ENCODE data around the gene MREG. TPM values are rescaled to one million over a fixed set of nuclear protein-coding genes. Genes with fewer than 3 reads are reported as not detected.

Gene MREG
- total RNA-seq, 1 donor from 2014 or later, result 10.5 TPM

- no peaks in the 10 kb centered on the region for H3K27me3 ChIP-seq (ENCODE audit: control insufficient read depth, insufficient read depth, low read length)
- H3K4me3 ChIP-seq (ENCODE audit: low read depth, low read length), result no peak overlapping the region
- no peak for TF ChIP-seq CTCF (IDR thresholded peaks at IDR 0.05; ENCODE audit: insufficient read depth, low read length, poor library complexity, severe bottlenecking)
- no peak for DNase-seq (ENCODE audit: low read depth)
- no peaks in the 10 kb centered on the region for H3K36me3 ChIP-seq (ENCODE audit: control insufficient read depth, insufficient read depth, low read length)
These were observed 28.1 kb upstream of the MREG start for GRCh38 chr2:216041438-216041837.

- no peak for DNase-seq (ENCODE audit: low read depth)
- TF ChIP-seq CTCF (IDR thresholded peaks at IDR 0.05; ENCODE audit: insufficient read depth, low read length, poor library complexity, severe bottlenecking), result no peak
- Histone ChIP-seq H3K4me3 (ENCODE audit: low read depth, low read length) (no peak overlapping the region), H3K27me3 (ENCODE audit: control insufficient read depth, insufficient read depth, low read length) (no peaks in the 10 kb centered on the region), H3K36me3 (ENCODE audit: control insufficient read depth, insufficient read depth, low read length) (no peaks in the 10 kb centered on the region)
These were observed 26.6 kb upstream of the MREG start for GRCh38 chr2:216039918-216040317.

- DNase-seq (ENCODE audit: low read depth), result no peak
- peak; percentile 92 for TF ChIP-seq CTCF (IDR thresholded peaks at IDR 0.05; ENCODE audit: insufficient read depth, low read length, poor library complexity, severe bottlenecking)
These were observed 20.7 kb upstream of the MREG start for GRCh38 chr2:216034065-216034464.

GRCh38 chr2:216033403-216033802 lies 20.1 kb upstream of the MREG start:
- H3K36me3 ChIP-seq (ENCODE audit: control insufficient read depth, insufficient read depth, low read length), result peaks cover 4% of the 10 kb centered on the region
- no peaks in the 10 kb centered on the region for H3K27me3 ChIP-seq (ENCODE audit: control insufficient read depth, insufficient read depth, low read length)
- TF ChIP-seq CTCF (IDR thresholded peaks at IDR 0.05; ENCODE audit: insufficient read depth, low read length, poor library complexity, severe bottlenecking), result no peak
- no peak for DNase-seq (ENCODE audit: low read depth)
- H3K4me3 ChIP-seq (ENCODE audit: low read depth, low read length), result no peak overlapping the region

More at GRCh38 chr2:216034065-216034464, 20.7 kb upstream of the MREG start:
- H3K4me3 ChIP-seq (ENCODE audit: low read depth, low read length), result no peak overlapping the region
- peaks cover 4% of the 10 kb centered on the region for H3K36me3 ChIP-seq (ENCODE audit: control insufficient read depth, insufficient read depth, low read length)
- no peaks in the 10 kb centered on the region for H3K27me3 ChIP-seq (ENCODE audit: control insufficient read depth, insufficient read depth, low read length)

- TF ChIP-seq CTCF (IDR thresholded peaks at IDR 0.05; ENCODE audit: insufficient read depth, low read length, poor library complexity, severe bottlenecking), result no peak
- Histone ChIP-seq H3K4me3 (ENCODE audit: low read depth, low read length) (no peak overlapping the region), H3K27me3 (ENCODE audit: control insufficient read depth, insufficient read depth, low read length) (no peaks in the 10 kb centered on the region), H3K36me3 (ENCODE audit: control insufficient read depth, insufficient read depth, low read length) (peaks cover 4% of the 10 kb centered on the region)
- no peak for DNase-seq (ENCODE audit: low read depth)
These were observed 18.8 kb upstream of the MREG start for GRCh38 chr2:216031960-216032689.

- no peak for DNase-seq (ENCODE audit: low read depth)
- no peak for TF ChIP-seq CTCF (IDR thresholded peaks at IDR 0.05; ENCODE audit: insufficient read depth, low read length, poor library complexity, severe bottlenecking)
- Histone ChIP-seq H3K36me3 (ENCODE audit: control insufficient read depth, insufficient read depth, low read length) (peaks cover 4% of the 10 kb centered on the region), H3K27me3 (ENCODE audit: control insufficient read depth, insufficient read depth, low read length) (no peaks in the 10 kb centered on the region), H3K4me3 (ENCODE audit: low read depth, low read length) (no peak overlapping the region)
These were observed 16.9 kb upstream of the MREG start for GRCh38 chr2:216030216-216030615.

Measured in kidney epithelial cell (primary cell).